HG03108 (cell line): ENCODE measurements around the gene KIF26B.

ENCODE experiments used
- ATAC-seq: cut with Tn5 transposase; IDR thresholded peaks from one replicate; pipeline ENCODE4 v1.9.1; 2021; ENCODE audit warnings: moderate library complexity; ENCODE audit not compliant: unreplicated experiment

Gene KIF26B

GRCh38 chr1:245131026-245131393 lies 23.8 kb upstream of the KIF26B start:
- ATAC-seq, result no peak

DNA sequence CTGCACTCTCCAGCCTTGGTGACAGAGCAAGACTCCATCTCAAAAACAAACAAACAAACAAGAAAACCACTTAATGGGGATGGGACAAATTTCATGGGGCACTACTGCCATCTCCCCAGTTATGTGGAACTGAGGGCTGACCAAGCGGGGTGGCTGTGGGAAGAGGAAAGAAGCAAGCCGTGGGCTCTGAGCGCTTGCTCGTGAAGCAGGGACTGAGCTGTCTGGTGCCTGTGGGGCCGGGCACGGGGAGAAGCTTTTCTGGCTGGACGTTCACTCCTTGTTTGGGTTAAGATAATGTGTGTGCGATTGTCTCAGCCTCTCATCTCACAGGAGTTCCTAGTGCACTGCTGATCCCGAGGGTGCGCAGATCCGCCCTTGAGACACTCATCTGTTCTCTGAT lies 22.0 kb upstream of the KIF26B start:
- ATAC-seq, result no peak

- no peak for ATAC-seq
Measured at GRCh38 chr1:245133995-245134715, 20.6 kb upstream of the KIF26B start.

- ATAC-seq, result no peak
Measured at GRCh38 chr1:245142171-245142798, 12.5 kb upstream of the KIF26B start.

- no peak for ATAC-seq
Measured at GRCh38 chr1:245142976-245143375, 11.8 kb upstream of the KIF26B start.

DNA sequence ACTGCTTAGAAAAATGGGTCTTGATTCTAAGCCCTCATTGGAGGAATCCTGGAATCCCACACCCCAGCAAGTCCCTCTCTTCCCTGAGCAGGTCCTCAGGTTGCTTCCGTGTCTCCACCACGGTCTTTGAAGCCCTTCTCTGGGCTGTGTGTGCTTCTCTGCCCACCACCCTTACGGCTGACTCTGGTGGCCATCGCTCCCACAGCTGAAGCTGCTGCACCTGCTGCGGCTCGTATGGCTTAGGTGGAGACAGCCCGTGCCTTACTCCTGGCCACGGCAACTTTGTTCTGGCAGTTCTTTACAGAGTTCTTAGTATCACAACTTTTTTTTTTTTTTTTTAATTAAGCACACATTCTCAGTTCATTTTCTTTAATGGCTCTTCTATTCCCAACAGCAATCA lies 10.9 kb upstream of the KIF26B start:
- no peak for ATAC-seq

DNA sequence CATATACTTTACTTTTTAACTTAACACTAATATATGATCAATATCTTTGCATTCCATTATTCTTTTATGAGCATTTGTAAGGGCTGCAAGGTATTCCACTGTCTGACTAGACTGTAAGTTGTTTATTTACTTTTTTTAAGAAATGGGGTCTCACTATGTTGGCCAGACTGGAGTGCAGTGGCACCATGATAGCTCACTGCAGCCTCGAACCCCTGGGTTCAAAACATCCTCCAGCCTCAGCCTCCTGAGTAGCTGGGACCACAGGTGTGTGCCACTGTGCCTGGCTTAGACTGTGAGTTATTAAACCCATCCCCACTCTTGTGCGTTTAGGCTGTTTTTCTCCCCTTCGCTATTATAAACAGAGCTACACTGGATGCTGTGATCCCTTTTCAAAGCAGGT lies 6.7 kb upstream of the KIF26B start:
- no peak for ATAC-seq

GRCh38 chr1:245148861-245149260 lies 5.9 kb upstream of the KIF26B start:
- ATAC-seq, result no peak

- no peak for ATAC-seq
Measured at GRCh38 chr1:245153081-245153551, 1.7 kb upstream of the KIF26B start.

GRCh38 chr1:245153552-245154428 lies 995 bp upstream of the KIF26B start:
- ATAC-seq, result no peak

DNA sequence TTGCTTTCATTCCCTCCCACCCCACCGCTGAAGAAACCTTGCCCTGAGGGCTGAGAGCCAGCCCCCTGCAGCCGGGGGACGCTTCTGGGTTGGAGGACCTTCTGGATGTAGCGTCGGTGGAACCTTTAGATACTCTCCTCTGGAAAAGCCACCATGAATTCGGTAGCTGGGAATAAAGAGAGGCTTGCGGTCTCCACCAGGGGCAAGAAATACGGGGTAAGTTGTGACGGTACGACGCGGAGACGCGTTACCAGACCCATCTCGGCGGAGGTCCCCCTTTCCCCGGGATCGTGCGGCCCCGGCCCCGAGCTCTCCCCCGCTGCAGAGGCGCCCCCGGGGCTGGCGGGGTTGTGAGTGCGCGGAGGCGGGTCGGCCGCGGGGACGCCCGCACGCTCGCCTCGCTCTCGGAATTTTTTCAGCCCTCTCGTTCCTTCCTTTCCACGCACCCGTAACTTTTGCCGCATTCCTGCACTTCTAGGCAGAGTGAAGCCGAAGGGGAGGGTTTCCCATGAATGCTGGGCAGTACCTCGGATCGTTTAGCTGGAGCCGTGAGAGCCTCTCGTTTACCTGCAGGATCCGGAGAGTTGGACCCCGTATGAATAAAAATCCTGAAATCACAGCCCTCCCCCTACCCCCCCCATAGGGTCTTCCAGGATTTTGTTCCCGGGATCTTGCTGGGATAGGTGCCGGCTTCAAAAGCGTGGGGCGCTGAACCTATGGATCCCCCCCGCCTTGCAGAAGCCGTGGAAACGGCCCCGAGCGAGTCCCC lies 671 bp downstream of the KIF26B start:
- no peak for ATAC-seq

GRCh38 chr1:245156041-245156735 lies 1.4 kb downstream of the KIF26B start:
- peak; percentile 94 for ATAC-seq

GRCh38 chr1:245156736-245157505 lies 2.1 kb downstream of the KIF26B start:
- ATAC-seq, result no peak

- ATAC-seq, result no peak
Measured at GRCh38 chr1:245158913-245159312, 4.1 kb downstream of the KIF26B start.

DNA sequence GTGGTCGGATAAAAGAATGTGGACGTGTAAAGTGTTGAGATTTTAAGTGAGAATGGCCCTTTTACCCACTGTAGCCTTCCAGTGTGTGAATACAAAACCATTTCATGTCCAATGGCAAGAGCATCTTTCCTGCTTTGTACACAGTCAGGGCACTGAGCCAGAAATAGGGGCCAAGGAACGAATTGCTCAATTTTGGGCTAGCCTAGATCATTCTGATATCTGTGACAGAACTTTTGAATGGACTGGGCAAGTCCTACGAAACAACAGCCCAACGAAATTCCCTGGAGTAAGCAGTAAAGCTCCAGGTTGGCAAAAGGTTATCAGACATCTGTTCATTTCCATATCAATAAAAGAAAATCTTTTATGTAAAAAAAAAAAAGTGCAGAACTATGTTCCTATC lies 5.5 kb downstream of the KIF26B start:
- no peak for ATAC-seq

- no peak for ATAC-seq
Measured at GRCh38 chr1:245160741-245161400, 6.1 kb downstream of the KIF26B start.

DNA sequence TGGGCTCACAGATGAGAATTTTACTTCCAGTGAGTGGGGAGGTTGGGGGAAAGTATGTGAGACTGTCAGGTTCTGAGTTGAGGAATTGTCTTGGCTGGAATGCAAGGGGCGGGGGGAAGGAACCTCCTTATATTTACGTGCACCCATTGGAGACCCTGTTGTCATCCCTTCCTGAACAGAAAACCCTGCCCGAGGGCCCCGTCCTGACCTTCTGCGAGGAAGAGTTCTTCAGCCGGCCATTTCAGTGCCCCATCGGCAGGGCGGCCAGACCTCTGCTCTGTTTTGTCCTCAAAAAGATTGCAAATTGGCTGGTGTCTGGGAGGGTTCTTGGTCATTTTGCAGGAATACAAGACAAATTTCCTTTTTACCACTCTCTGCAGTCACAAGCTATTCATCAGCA lies 7.1 kb downstream of the KIF26B start:
- no peak for ATAC-seq

DNA sequence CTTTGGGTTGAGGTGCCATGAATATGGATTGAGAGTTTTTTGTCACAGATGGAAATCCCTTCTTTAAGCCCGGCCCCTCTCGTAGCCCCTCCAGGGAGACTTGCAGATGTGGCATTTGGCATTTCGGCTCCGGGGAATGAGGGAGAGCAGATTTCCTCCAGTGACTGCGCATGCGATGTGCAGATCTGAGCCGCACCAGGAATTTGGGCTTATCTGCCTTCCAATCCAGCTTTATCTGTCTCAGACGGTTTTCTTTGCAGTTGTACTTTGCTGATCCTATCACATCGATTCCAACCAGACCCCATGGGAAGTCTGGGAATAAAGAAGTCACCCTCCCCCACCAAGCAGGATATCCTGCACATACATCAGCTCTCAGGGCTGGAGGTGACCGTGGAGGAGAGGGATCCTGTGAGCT lies 11.7 kb downstream of the KIF26B start:
- no peak for ATAC-seq

- ATAC-seq, result no peak
Measured at GRCh38 chr1:245168086-245168485, 13.3 kb downstream of the KIF26B start.
